K562 treated with DMSO at 1 percent for 4 hours (cell line): ENCODE results near the gene IQCE. TPM values are rescaled to one million over a fixed set of nuclear protein-coding genes. Genes with fewer than 3 reads are reported as not detected.

ENCODE experiments used
- total RNA-seq: library from RNA; unstranded; fragments of 300-600 nt; gene quantifications from 2 replicates; pipeline ENCODE4 v1.2.3, GENCODE V29; 2022; ENCODE audit not compliant: insufficient read depth

IQCE gene, protein sequence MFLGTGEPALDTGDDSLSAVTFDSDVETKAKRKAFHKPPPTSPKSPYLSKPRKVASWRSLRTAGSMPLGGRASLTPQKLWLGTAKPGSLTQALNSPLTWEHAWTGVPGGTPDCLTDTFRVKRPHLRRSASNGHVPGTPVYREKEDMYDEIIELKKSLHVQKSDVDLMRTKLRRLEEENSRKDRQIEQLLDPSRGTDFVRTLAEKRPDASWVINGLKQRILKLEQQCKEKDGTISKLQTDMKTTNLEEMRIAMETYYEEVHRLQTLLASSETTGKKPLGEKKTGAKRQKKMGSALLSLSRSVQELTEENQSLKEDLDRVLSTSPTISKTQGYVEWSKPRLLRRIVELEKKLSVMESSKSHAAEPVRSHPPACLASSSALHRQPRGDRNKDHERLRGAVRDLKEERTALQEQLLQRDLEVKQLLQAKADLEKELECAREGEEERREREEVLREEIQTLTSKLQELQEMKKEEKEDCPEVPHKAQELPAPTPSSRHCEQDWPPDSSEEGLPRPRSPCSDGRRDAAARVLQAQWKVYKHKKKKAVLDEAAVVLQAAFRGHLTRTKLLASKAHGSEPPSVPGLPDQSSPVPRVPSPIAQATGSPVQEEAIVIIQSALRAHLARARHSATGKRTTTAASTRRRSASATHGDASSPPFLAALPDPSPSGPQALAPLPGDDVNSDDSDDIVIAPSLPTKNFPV
- 5.6 and 6.5 TPM in 2 replicates for total RNA-seq

DNA sequence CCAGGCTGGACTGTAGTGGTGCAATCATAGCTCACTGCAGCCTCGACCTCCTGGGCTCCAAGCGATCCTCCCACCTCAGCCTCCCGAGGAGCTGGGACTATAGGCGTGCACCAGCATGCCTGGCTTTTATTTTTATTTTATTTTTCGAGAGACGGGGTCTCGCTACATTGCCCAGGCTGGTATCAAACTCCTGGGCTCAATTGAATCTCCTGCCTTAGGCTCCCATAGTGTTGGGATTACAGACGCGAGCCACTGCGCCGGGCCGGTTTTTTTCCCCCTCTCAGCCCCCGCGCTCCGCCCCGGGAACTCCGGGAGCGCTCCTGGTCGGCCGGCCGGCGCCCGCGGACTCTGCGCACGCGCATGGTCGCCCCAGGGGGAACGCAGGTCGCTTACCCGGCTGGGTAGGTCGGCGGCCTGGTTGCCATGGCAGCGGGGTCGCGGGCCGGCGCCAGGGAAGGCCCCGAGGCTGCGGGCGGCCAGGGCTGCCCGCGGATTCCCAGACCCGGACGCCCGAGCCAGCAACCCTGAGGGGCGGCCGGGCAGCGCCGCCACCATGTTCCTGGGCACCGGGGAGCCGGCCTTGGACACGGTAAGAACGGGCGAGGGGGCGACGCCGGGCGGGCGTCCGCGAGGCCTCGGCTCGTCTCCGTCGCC is at the start of gene IQCE:
Gene IQCE, plus strand, starts transcription at position 351 of the 654 bp plus-strand sequence. Its CDS starts 203 bp downstream, at position 554.

DNA sequence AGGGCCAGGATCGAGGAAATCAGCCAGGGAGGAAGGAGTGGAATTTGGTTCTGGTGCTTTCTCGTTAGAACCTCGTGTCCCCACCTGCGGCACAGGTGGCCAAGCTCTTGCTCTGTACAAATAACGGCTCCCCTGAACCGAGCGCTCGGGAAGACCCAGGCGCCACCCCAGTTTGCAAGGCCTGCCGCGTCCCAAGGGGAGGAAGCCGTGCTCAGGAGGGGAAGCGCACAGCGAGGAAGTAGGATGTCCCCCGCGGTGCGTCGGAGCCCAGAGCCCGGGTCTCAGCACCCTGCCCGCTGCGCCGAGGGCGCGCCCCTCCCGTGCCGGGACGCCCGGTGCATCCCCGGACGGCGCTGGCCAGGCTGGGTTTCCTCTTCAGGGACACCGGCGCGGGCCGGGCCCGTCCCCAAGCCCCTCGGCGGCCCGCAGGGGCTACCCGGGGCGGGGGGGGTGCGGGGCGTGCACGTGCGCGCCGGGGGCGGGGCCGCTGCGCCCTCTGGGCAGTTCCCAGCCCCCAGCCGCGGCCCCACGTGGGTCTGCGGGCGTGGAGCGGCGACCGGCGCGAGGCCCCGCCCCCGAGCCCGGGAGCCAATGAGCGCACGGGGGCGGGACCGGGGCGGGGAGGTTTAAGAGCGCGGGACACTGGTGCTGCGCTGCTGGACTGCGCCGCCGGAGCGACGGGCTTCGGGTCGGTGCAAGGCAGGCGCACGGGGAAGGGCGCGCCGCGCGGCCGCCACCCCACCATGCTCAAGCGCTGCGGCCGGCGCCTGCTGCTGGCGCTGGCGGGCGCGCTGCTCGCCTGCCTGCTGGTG is 39.5 kb upstream of the IQCE start, which contains the start of gene LFNG:
Gene LFNG, plus strand, starts transcription at position 656 of the 812 bp plus-strand sequence. Its CDS starts 88 bp downstream, at position 744.

DNA sequence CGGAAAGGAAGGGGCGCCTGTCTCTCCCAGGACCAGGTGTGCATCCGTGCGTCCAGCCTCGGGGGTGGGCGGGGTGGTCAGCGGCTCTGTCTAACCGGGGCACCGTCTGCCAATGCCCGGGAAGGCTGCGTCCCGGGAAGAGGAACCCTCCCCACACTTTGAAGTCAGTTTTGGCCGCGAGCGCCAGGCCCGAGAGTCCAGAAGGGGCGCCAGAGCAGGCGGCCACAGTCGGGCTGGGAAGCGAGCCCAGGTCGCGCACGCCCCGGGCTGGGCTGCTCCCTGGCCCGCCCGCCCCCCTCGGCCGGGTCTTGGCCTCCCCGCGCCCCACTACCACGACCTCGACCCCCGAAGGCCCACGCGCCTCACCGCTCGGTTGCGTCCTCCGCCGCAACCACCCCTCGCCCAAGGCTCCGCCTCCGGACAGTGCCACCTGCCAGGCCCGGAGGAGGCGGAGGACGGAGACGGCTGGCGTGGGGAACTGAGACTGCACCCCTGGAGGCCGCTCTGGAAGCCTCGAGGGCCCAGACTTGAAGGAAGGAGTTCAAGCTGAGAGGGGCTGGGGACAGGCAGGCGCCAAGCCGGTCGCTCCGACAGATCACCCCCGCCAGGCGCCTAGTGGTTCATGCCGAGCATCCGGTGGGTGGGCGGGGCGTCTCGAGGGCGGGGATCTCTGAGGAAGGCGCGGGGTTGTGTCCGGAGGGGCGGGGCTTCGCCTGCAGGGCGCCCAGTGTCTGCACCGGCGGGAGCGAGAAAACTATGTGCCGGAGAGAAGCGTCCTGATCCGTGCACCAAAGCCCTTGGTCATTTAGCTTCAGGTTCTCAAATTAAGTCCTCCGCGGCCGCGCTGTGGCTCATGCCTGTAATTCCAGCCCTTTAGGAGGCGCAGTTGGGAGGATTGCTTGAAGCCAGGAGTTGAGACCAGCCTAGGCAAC is 3.4 kb upstream of the IQCE start, which contains the start of gene BRAT1:
Gene BRAT1, minus strand, starts transcription at position 404 of the 932 bp plus-strand sequence. CDS start 1,093 bp downstream, outside the sequence.

DNA sequence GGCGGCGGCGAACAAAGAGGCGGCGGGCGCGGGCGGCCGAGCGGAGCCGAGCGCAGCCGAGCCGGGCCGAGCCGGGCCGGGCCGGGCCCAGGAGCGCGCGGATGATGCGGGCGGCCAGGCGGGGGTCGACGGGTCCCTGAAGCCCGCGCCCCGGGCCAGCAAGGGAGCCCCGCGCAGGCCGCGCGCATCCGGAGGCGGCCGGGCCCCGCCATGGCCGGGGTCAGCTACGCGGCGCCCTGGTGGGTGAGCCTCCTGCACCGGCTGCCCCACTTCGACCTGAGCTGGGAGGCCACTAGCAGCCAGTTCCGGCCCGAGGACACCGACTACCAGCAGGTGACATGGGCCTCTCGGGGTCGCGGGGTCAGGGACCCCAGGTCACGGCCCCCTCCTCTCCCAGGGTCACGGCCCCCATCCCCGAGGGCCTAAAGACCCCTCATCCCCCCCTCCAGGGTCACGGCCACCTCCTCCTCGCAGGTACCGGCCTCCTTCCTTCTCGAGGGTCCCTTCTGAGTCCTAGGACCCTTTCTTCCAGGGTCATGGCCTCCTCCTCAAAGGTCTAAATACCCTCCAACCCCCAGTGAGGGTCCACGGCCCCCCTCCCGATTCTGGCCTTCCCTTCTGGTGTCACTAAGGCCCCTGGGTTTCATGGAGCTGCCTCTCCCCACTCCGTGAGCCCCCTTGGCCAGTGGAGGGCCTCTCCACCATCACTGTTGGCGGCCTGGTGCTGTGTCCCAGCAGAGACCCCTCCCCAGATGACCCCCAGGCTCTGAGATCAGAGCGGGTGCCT is 73.4 kb downstream of the IQCE start, which contains the start of gene TTYH3:
Gene TTYH3, plus strand, starts transcription at position 41 of the 787 bp plus-strand sequence. Its CDS starts 170 bp downstream, at position 211.

Other genes starting within 250 kb of the IQCE start
- 17.9 and 26.2 TPM in 2 replicates for gene SNX8, start 244.5 kb upstream of the IQCE start, total RNA-seq
- 199 and 229 TPM in 2 replicates for gene EIF3B, start 204.2 kb upstream of the IQCE start, total RNA-seq
- 18.6 and 22.5 TPM in 2 replicates for gene CHST12, start 155.4 kb upstream of the IQCE start, total RNA-seq
- not detected in 2 replicates for gene GRIFIN, start 82.6 kb upstream of the IQCE start, total RNA-seq
- gene LFNG, start 39.2 kb upstream of the IQCE start, total RNA-seq = 0.53 TPM in 1 of 2 replicates, not detected in the other
- 37.4 and 41.3 TPM in 2 replicates for gene BRAT1, start 3.5 kb upstream of the IQCE start, total RNA-seq
- 7.3 and 9.1 TPM in 2 replicates for gene TTYH3, start 73.0 kb downstream of the IQCE start, total RNA-seq
- gene AMZ1, start 129.2 kb downstream of the IQCE start, total RNA-seq = not detected in 2 replicates